WTC11 (cell line): Measurements from ENCODE around the gene SESN2. TPM values are rescaled to one million over a fixed set of nuclear protein-coding genes. Genes with fewer than 3 reads are reported as not detected.

ENCODE experiments used
- ATAC-seq: fragments of 200-7000 bp; cut with Tn5 transposase; 2 replicates; pipeline ENCODE4 v1.10.0; 2021; ENCODE audit warnings: mild to moderate bottlenecking, moderate library complexity
- CTCF ChIA-PET: fragments of 300-600 bp; sonication (Branson Sonifier 250); formaldehyde crosslinking; loops from one replicate; lab custom pipeline; 2021; ENCODE audit warnings: antibody characterized with exemption; lab: Charles Lee
- POLR2A ChIA-PET: fragments of 350-600 bp; sonication (Branson Sonifier 250); formaldehyde crosslinking; loops from one replicate; lab custom pipeline; 2021; ENCODE audit warnings: antibody characterized with exemption; lab: Charles Lee
- DNase-seq: peaks from one replicate; pipeline ENCODE4 v3.0.0; 2021; ENCODE audit warnings: low spot score
- H3K27ac Mint-ChIP-seq: 2 replicates; pipeline ENCODE4 v1.8.0; 2021; ENCODE audit warnings: mixed read lengths
- H3K27me3 Mint-ChIP-seq: 2 replicates; pipeline ENCODE4 v1.8.0; 2021; ENCODE audit warnings: low read depth, mild to moderate bottlenecking, moderate library complexity, mixed read lengths
- H3K36me3 Mint-ChIP-seq: 2 replicates; pipeline ENCODE4 v1.8.0; 2021; ENCODE audit warnings: mixed read lengths
- H3K4me1 Mint-ChIP-seq: 2 replicates; pipeline ENCODE4 v1.8.0; 2022; ENCODE audit warnings: mixed read lengths
- H3K4me3 Mint-ChIP-seq: 2 replicates; pipeline ENCODE4 v1.8.0; 2021; ENCODE audit warnings: mild to moderate bottlenecking, moderate library complexity, mixed read lengths
- H3K9me3 Mint-ChIP-seq: 2 replicates; pipeline ENCODE4 v1.8.0; 2021; ENCODE audit warnings: mixed read lengths
- ATF1 ChIP-seq: sonication (generic); formaldehyde crosslinking; IDR thresholded peaks from 2 replicates; pipeline ENCODE4 v1.8.1; 2023; ENCODE audit warnings: mild to moderate bottlenecking, moderate library complexity, missing genetic modification reagents
- ZNF121 ChIP-seq: sonication (generic); formaldehyde crosslinking; IDR thresholded peaks from 2 replicates; pipeline ENCODE4 v1.8.0; 2023; ENCODE audit warnings: missing genetic modification reagents
- total RNA-seq: library from RNA; stranded (reverse); gene quantifications from 3 replicates; pipeline ENCODE4 v1.2.3, GENCODE V29; 2021

Gene SESN2
- total RNA-seq, 1 experiment from 2014 or later = 38.1 TPM

GRCh38 chr1:28329395-28330153, 70.3 kb downstream of the SESN2 start:
- H3K9me3 Mint-ChIP-seq = no peaks in the 10 kb centered on the region
- H3K4me1 Mint-ChIP-seq = peaks cover 9% of the 10 kb centered on the region
- ChIA-PET POLR2A (interaction anchor here (0.6 to 2.4 kb wide), 9 partner anchors 10 to 913 kb away, joined by 3 to 19 read pairs (median 4); partner anchors contain the start of gene SESN2), CTCF (interaction anchor here (0.5 to 3.7 kb wide), 8 partner anchors 12 to 554 kb away, joined by 3 to 28 read pairs (median 4); partner anchors contain the start of gene TAF12)
- H3K36me3 Mint-ChIP-seq = peaks cover 25% of the 10 kb centered on the region
- peak overlapping the region; percentile 99 for H3K27ac Mint-ChIP-seq
- DNase-seq = peak; percentile 50
- peaks cover 2% of the 10 kb centered on the region; the same call in 1 of the 2 replicates for H3K27me3 Mint-ChIP-seq
- ATAC-seq = peak; percentile 63
- peak overlapping the region; percentile 90 for H3K4me3 Mint-ChIP-seq
- no peak for TF ChIP-seq ATF1
- peak; percentile 22; the same call in 1 of the 2 replicates for TF ChIP-seq ZNF121

Other genes starting within 250 kb of the SESN2 start
- gene EYA3, start 170.9 kb upstream of the SESN2 start, total RNA-seq = 27.4 to 29.4 TPM (median 28.1 TPM) in 3 replicates
- 1.8 to 2.6 TPM (median 1.9 TPM) in 3 replicates for gene PTAFR, start 82.8 kb upstream of the SESN2 start, total RNA-seq
- 108 to 112 TPM (median 110 TPM) in 3 replicates for gene DNAJC8, start 26.5 kb upstream of the SESN2 start, total RNA-seq
- gene ATP5IF1, start 23.4 kb upstream of the SESN2 start, total RNA-seq = 201 to 245 TPM (median 228 TPM) in 3 replicates
- 15.1 to 17.9 TPM (median 15.2 TPM) in 3 replicates for gene MED18, start 69.5 kb downstream of the SESN2 start, total RNA-seq
- 49.2 to 52.9 TPM (median 50.9 TPM) in 3 replicates for gene PHACTR4, start 110.2 kb downstream of the SESN2 start, total RNA-seq
- 93.2 to 103 TPM (median 98.2 TPM) in 3 replicates for gene RCC1, start 246.5 kb downstream of the SESN2 start, total RNA-seq